TTC549 (cell line): ENCODE data around the gene EHMT1.

Source experiments
- FAIRE-seq: peaks from 2 replicates; lab custom pipeline; 2012; peaks lifted over from hg19 to GRCh38; lab: Jason Lieb, UNC

Gene EHMT1

GRCh38 chr9:137829260-137829996, 210.6 kb downstream of the EHMT1 start:
- FAIRE-seq: no peak

GRCh38 chr9:137832191-137832700, 213.4 kb downstream of the EHMT1 start:
- no peak for FAIRE-seq

- no peak for FAIRE-seq
These were observed 214.2 kb downstream of the EHMT1 start for GRCh38 chr9:137832830-137833590.

GRCh38 chr9:137833721-137834613, 215.2 kb downstream of the EHMT1 start:
- no peak for FAIRE-seq

GRCh38 chr9:137834846-137835546, 216.2 kb downstream of the EHMT1 start:
- FAIRE-seq: no peak

- no peak for FAIRE-seq
These were observed 217.5 kb downstream of the EHMT1 start for GRCh38 chr9:137836151-137836830.

GRCh38 chr9:137836831-137837241, 218.0 kb downstream of the EHMT1 start:
- FAIRE-seq: no peak

- no peak for FAIRE-seq
These were observed 218.8 kb downstream of the EHMT1 start for GRCh38 chr9:137837345-137838278.

- no peak for FAIRE-seq
These were observed 219.8 kb downstream of the EHMT1 start for GRCh38 chr9:137838576-137838975.

- FAIRE-seq: no peak
These were observed 224.6 kb downstream of the EHMT1 start for GRCh38 chr9:137843355-137843754.

GRCh38 chr9:137851516-137852267, 232.9 kb downstream of the EHMT1 start:
- no peak for FAIRE-seq

GRCh38 chr9:137853392-137853995, 234.7 kb downstream of the EHMT1 start:
- no peak for FAIRE-seq

- FAIRE-seq: no peak
These were observed 241.6 kb downstream of the EHMT1 start for GRCh38 chr9:137860361-137860760.

GRCh38 chr9:137865581-137866145, 246.9 kb downstream of the EHMT1 start:
- FAIRE-seq: no peak

GRCh38 chr9:137866226-137867141, 247.7 kb downstream of the EHMT1 start:
- no peak for FAIRE-seq

GRCh38 chr9:137870432-137870831, 251.6 kb downstream of the EHMT1 start:
- FAIRE-seq: no peak

GRCh38 chr9:137872296-137872695, 253.5 kb downstream of the EHMT1 start:
- FAIRE-seq: no peak
